Measurements from ENCODE around the gene PAK4.

PAK4 gene

GRCh38 chr19:39180749-39181148, 55.2 kb downstream of the PAK4 start:
- DNase-seq (ENCODE audit: low spot score), result no peak

GRCh38 chr19:39181500-39182173, 56.1 kb downstream of the PAK4 start:
- DNase-seq (ENCODE audit: low spot score), result no peak

- no peak for DNase-seq (ENCODE audit: low spot score)
Measured at GRCh38 chr19:39182174-39182505, 56.6 kb downstream of the PAK4 start.

GRCh38 chr19:39183104-39183503, 57.5 kb downstream of the PAK4 start:
- no peak for DNase-seq (ENCODE audit: low spot score)

- no peak for DNase-seq (ENCODE audit: low spot score)
Measured at GRCh38 chr19:39186391-39186790, 60.8 kb downstream of the PAK4 start.

- no peak for DNase-seq (ENCODE audit: low spot score)
Measured at GRCh38 chr19:39187552-39187943, 62.0 kb downstream of the PAK4 start.

GRCh38 chr19:39188960-39189359, 63.4 kb downstream of the PAK4 start:
- no peak for DNase-seq (ENCODE audit: low spot score)

- no peak for DNase-seq (ENCODE audit: low spot score)
Measured at GRCh38 chr19:39190768-39191167, 65.2 kb downstream of the PAK4 start.

- DNase-seq (ENCODE audit: low spot score), result no peak
Measured at GRCh38 chr19:39192846-39193245, 67.3 kb downstream of the PAK4 start.

GRCh38 chr19:39193803-39194202, 68.2 kb downstream of the PAK4 start:
- DNase-seq (ENCODE audit: low spot score), result no peak

- no peak for DNase-seq (ENCODE audit: low spot score)
Measured at GRCh38 chr19:39194832-39195542, 69.4 kb downstream of the PAK4 start.

GRCh38 chr19:39195755-39196154, 70.2 kb downstream of the PAK4 start:
- DNase-seq (ENCODE audit: low spot score), result no peak

GRCh38 chr19:39196320-39196719, 70.7 kb downstream of the PAK4 start:
- no peak for DNase-seq (ENCODE audit: low spot score)

- no peak for DNase-seq (ENCODE audit: low spot score)
Measured at GRCh38 chr19:39196860-39197562, 71.4 kb downstream of the PAK4 start, which contains the start of gene NCCRP1. Gene NCCRP1 (plus strand): TSS chr19:39196964. CDS start chr19:39196983, 19 bp downstream.

- no peak for DNase-seq (ENCODE audit: low spot score)
Measured at GRCh38 chr19:39197808-39198207, 72.2 kb downstream of the PAK4 start.

GRCh38 chr19:39199025-39199424, 73.4 kb downstream of the PAK4 start:
- DNase-seq (ENCODE audit: low spot score), result peak; percentile 75

GRCh38 chr19:39200066-39200802, 74.6 kb downstream of the PAK4 start:
- no peak for DNase-seq (ENCODE audit: low spot score)

- no peak for DNase-seq (ENCODE audit: low spot score)
Measured at GRCh38 chr19:39200803-39201115, 75.2 kb downstream of the PAK4 start.

- DNase-seq (ENCODE audit: low spot score), result no peak
Measured at GRCh38 chr19:39202998-39203355, 77.4 kb downstream of the PAK4 start.

- no peak for DNase-seq (ENCODE audit: low spot score)
Measured at GRCh38 chr19:39203372-39204341, 78.1 kb downstream of the PAK4 start, which contains the start of gene SYCN. Gene SYCN (minus strand): TSS chr19:39204263. CDS start chr19:39204254, 9 bp downstream.

GRCh38 chr19:39205449-39205764, 79.8 kb downstream of the PAK4 start:
- no peak for DNase-seq (ENCODE audit: low spot score)

GRCh38 chr19:39206122-39206521, 80.5 kb downstream of the PAK4 start:
- no peak for DNase-seq (ENCODE audit: low spot score)

Data from globus pallidus (tissue), 1 donor.